HCT116 (cell line): ENCODE data around the gene TRAF3. TPM values are rescaled to one million over a fixed set of nuclear protein-coding genes. Genes with fewer than 3 reads are reported as not detected.
A peak's percentile ranks its signal among the peaks of the same experiment; 100 is the strongest.

Experiments used
- ATAC-seq: fragments of 200-7000 bp; cut with Tn5 transposase; 2 replicates; pipeline ENCODE4 v1.9.1; 2020; ENCODE audit warnings: mild to moderate bottlenecking, moderate library complexity
- BruUV-seq: library from RNA; stranded (reverse); fragments of 400-500 nt; replicated peaks from 2 replicates; lab custom pipeline; 2021; lab: Mats Ljungman, UMichigan
- CTCF ChIA-PET: fragments of 300-600 bp; sonication (Branson Sonifier 250); formaldehyde crosslinking; loops from one replicate; lab custom pipeline; 2021; ENCODE audit warnings: antibody characterized with exemption; lab: Charles Lee
- POLR2A ChIA-PET: fragments of 300-600, 350-600 bp; sonication (Branson Sonifier 250); formaldehyde crosslinking; loops from one replicate; lab custom pipeline; 2021; ENCODE audit warnings: antibody characterized with exemption; lab: Charles Lee
- RAD21 ChIA-PET, 2 experiments: fragments of 300-600 bp; sonication (Branson Sonifier 250); formaldehyde crosslinking; loops; one replicate each; lab custom pipeline; 2023; ENCODE audit warnings: low total read pairs in 2 of 2; ENCODE audit not compliant: uncharacterized antibody in 2 of 2, unreplicated experiment in 2 of 2, low non-redundant PET in 1 of 2; lab: Charles Lee
- DNase-seq: peaks from one replicate; pipeline ENCODE4 v3.0.0-alpha.2; 2010; ENCODE audit warnings: low read depth, low spot score
- H2AFZ ChIP-seq: fragments of 200-600 bp; shearing (Covaris generic), sonication (generic); 2 replicates; pipeline ENCODE4 v1.6.1; 2017; ENCODE audit warnings: low read depth, mixed run types, mixed read lengths, antibody characterized with exemption, low read length; ENCODE audit not compliant: poor library complexity, severe bottlenecking
- H3K27ac ChIP-seq: 2 replicates; pipeline ENCODE4 v1.5.1; 2012; ENCODE audit warnings: low read depth, low read length
- H3K27me3 ChIP-seq: fragments of 200-600 bp; sonication (generic); 2 replicates; pipeline ENCODE4 v1.6.1; 2016; ENCODE audit warnings: mixed run types, low read length, mixed read lengths; ENCODE audit not compliant: insufficient read depth
- H3K36me3 ChIP-seq, 2 experiments: fragments of 200-500 bp in 1 of 2; fragments of 200-600 bp in 1 of 2; sonication (Bioruptor generic) in 1 of 2; sonication (generic) in 1 of 2; 2 replicates each; pipeline versions ENCODE4 v1.5.1 to v1.6.1; 2014 to 2016; ENCODE audit warnings: low read length in 2 of 2, inconsistent platforms in 1 of 2, mixed read lengths in 1 of 2, mixed run types in 1 of 2; ENCODE audit not compliant: insufficient read depth in 2 of 2, control insufficient read depth in 1 of 2
- H3K4me1 ChIP-seq, 2 experiments: fragments of 200-600 bp in 1 of 2; sonication (generic) in 1 of 2; 2 replicates each; pipeline versions ENCODE4 v1.5.1 to v1.6.1; 2012 to 2017; ENCODE audit warnings: low read length in 2 of 2, inconsistent platforms in 1 of 2, mild to moderate bottlenecking in 1 of 2, mixed read lengths in 1 of 2, mixed run types in 1 of 2, moderate library complexity in 1 of 2; ENCODE audit not compliant: insufficient read depth in 2 of 2, control insufficient read depth in 1 of 2
- H3K4me2 ChIP-seq: fragments of 200-600 bp; sonication (generic); 2 replicates; pipeline ENCODE4 v1.6.1; 2017; ENCODE audit warnings: mixed run types, low read length, mixed read lengths
- H3K4me3 ChIP-seq, 2 experiments: fragments of 200-600 bp in 1 of 2; sonication (generic) in 1 of 2; replicated peaks in 1 of 2; 2 replicates each; pipeline ENCODE4 v1.5.1; 2011 to 2016; ENCODE audit warnings: low read length in 2 of 2, control low read depth in 1 of 2, low read depth in 1 of 2, mild to moderate bottlenecking in 1 of 2, mixed read lengths in 1 of 2, mixed run types in 1 of 2
- H3K79me2 ChIP-seq: fragments of 200-600 bp; sonication (generic); 2 replicates; pipeline ENCODE4 v1.6.1; 2017; ENCODE audit warnings: mild to moderate bottlenecking, mixed run types, low read length, moderate library complexity, mixed read lengths; ENCODE audit not compliant: insufficient read depth
- H3K9ac ChIP-seq: fragments of 200-600 bp; sonication (generic); 2 replicates; pipeline ENCODE4 v1.6.1; 2016; ENCODE audit warnings: low read length, mixed read lengths
- H3K9me2 ChIP-seq: fragments of 200-600 bp; sonication (generic), shearing (Covaris generic); 2 replicates; pipeline ENCODE4 v1.6.1; 2017; ENCODE audit warnings: mixed run types, mild to moderate bottlenecking, moderate library complexity; ENCODE audit not compliant: insufficient read depth
- H3K9me3 ChIP-seq, 2 experiments: fragments of 200-500 bp in 1 of 2; fragments of 200-600 bp in 1 of 2; sonication (Bioruptor generic) in 1 of 2; sonication (generic) in 1 of 2; 2 replicates each; pipeline ENCODE4 v1.6.1; 2014 to 2017; ENCODE audit warnings: low read length in 2 of 2, mixed read lengths in 2 of 2, inconsistent platforms in 1 of 2, low read depth in 1 of 2, mild to moderate bottlenecking in 1 of 2, mixed run types in 1 of 2, moderate library complexity in 1 of 2; ENCODE audit not compliant: control insufficient read depth in 1 of 2, insufficient read depth in 1 of 2
- H4K20me1 ChIP-seq: fragments of 200-600 bp; sonication (generic), shearing (Covaris generic); 2 replicates; pipeline ENCODE4 v1.6.1; 2017; ENCODE audit warnings: mixed run types, mild to moderate bottlenecking, moderate library complexity; ENCODE audit not compliant: insufficient read depth
- CTCF ChIP-seq, 3 experiments: fragments of 200-600 bp in 1 of 3; sonication (generic) in 1 of 3; IDR thresholded peaks in 2 of 3; conservative IDR thresholded peaks in 1 of 3; 2 replicates each; pipeline ENCODE4 v1.5.1; 2012 to 2017; ENCODE audit warnings: low read depth in 2 of 3, low read length in 2 of 3, antibody characterized with exemption in 1 of 3, borderline replicate concordance in 1 of 3, control low read depth in 1 of 3, mild to moderate bottlenecking in 1 of 3, mixed read lengths in 1 of 3, mixed run types in 1 of 3, moderate library complexity in 1 of 3; ENCODE audit not compliant: insufficient read depth in 1 of 3
- EZH2 ChIP-seq: fragments of 200-600 bp; sonication (generic); IDR thresholded peaks from 2 replicates; pipeline ENCODE4 v1.6.1; 2017; ENCODE audit warnings: antibody characterized with exemption, mixed run types
- POLR2A ChIP-seq: IDR thresholded peaks from 2 replicates; pipeline ENCODE4 v1.7.0; 2011; ENCODE audit warnings: borderline replicate concordance; ENCODE audit not compliant: insufficient read depth, insufficient read length; ENCODE audit errors: extremely low read depth
- SIN3A ChIP-seq: IDR thresholded peaks from 2 replicates; pipeline ENCODE4 v1.6.1; 2012; ENCODE audit warnings: low read depth
- TCF7L2 ChIP-seq: IDR thresholded peaks from 2 replicates; pipeline ENCODE4 v1.7.0; 2011; ENCODE audit warnings: borderline replicate concordance, inconsistent platforms; ENCODE audit not compliant: insufficient read depth, insufficient read length; ENCODE audit errors: extremely low read depth
- intact Hi-C: fragments of 100-400 bp; cut with micrococcal nuclease; formaldehyde crosslinking; loops from 2 replicates; pipeline ENCODE4 v1.10.0; 2022
- total RNA-seq: library from RNA; stranded (reverse); gene quantifications from one replicate; pipeline ENCODE4 v1.2.1, GENCODE V29; 2021; ENCODE audit not compliant: unreplicated experiment
- TF ChIP-seq, protein P1 (sequence below): IDR thresholded peaks from 2 replicates; pipeline ENCODE4 v1.6.1; 2011; ENCODE audit warnings: mild to moderate bottlenecking, low read length, moderate library complexity; ENCODE audit not compliant: insufficient replicate concordance; ENCODE audit errors: extremely low read depth

The TRAF3 gene
- total RNA-seq, 1 experiment from 2014 or later = 32.1 TPM

DNA sequence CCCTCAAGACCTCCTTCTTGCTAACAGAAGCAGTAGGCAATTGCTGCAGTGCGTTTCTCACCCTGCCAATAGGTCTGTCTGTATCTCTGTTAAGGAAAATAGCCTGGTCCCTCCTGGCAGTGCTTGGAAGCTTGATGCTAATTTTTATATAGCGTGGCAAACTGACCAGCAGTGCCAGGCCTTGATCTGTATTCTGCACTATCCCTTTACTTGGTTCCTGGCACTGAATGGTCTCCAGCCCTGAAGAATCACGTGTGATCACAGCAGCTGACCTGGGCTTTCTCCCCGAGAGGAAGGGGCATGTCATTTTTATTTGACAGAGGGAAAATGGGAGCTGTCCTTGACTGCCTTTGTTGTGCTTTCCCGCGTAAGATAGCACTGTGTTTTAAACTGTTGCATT, 48.7 kb upstream of the TRAF3 start:
- H3K4me2 ChIP-seq = no peak overlapping the region
- intact Hi-C loops = no loop called here
- peaks cover 16 to 28% of the 10 kb centered on the region in 2 experiments; a peak in 3 of 4 replicates for H3K36me3 ChIP-seq
- ChIA-PET RAD21 (interaction anchor here in 1 of 2 experiments (0.6 kb wide), 1 partner anchor 45 kb away, joined by 5 read pairs; no protein-coding TSS in a partner anchor), POLR2A (no interaction called here), CTCF (interaction anchor here (1.2 kb wide), 1 partner anchor 34 kb away, joined by 4 read pairs; no protein-coding TSS in a partner anchor)
- H3K27ac ChIP-seq = no peak overlapping the region
- no peaks in the 10 kb centered on the region for H3K9me2 ChIP-seq
- DNase-seq = no peak
- TSS peak; percentile 9 for BruUV-seq
- no peak overlapping the region for H3K4me3 ChIP-seq
- H3K4me1 ChIP-seq = no peaks in the 10 kb centered on the region
- H2AFZ ChIP-seq = no peak overlapping the region
- H3K9ac ChIP-seq = no peak overlapping the region
- no peaks in the 10 kb centered on the region for H3K9me3 ChIP-seq
- no peaks in the 10 kb centered on the region for H3K27me3 ChIP-seq
- 0 out of 2 replicates have a peak, but pooled peaks cover 4% of the 10 kb centered on the region for H4K20me1 ChIP-seq
- ATAC-seq = no peak
- TF ChIP-seq POLR2A (no peak), CTCF (IDR thresholded peaks at IDR 0.05 in 2 of 3, conservative IDR thresholded peaks at IDR 0.05 in 1 of 3; ENCODE audit: borderline replicate concordance in 1 of 3, insufficient read depth in 1 of 3, low read depth in 2 of 3, low read length in 2 of 3) (no peak), TCF7L2 (no peak), EZH2 (no peak), SIN3A (no peak)
- TF ChIP-seq, protein P1, sequence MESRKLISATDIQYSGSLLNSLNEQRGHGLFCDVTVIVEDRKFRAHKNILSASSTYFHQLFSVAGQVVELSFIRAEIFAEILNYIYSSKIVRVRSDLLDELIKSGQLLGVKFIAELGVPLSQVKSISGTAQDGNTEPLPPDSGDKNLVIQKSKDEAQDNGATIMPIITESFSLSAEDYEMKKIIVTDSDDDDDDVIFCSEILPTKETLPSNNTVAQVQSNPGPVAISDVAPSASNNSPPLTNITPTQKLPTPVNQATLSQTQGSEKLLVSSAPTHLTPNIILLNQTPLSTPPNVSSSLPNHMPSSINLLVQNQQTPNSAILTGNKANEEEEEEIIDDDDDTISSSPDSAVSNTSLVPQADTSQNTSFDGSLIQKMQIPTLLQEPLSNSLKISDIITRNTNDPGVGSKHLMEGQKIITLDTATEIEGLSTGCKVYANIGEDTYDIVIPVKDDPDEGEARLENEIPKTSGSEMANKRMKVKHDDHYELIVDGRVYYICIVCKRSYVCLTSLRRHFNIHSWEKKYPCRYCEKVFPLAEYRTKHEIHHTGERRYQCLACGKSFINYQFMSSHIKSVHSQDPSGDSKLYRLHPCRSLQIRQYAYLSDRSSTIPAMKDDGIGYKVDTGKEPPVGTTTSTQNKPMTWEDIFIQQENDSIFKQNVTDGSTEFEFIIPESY = no peak
- TF ChIP-seq, all 23 proteins: peak for 0
- 0 out of 2 replicates have a peak, but pooled peaks cover 3% of the 10 kb centered on the region for H3K79me2 ChIP-seq
